H1 (cell line): ENCODE results near the gene EXD2. TPM values are rescaled to one million over a fixed set of nuclear protein-coding genes. Genes with fewer than 3 reads are reported as not detected.

Experiments used
- CEBPB ChIP-seq: IDR thresholded peaks from 2 replicates; pipeline ENCODE4 v1.6.1; 2012; ENCODE audit warnings: low read depth, low read length
- MAFK ChIP-seq: IDR thresholded peaks from 2 replicates; pipeline ENCODE4 v1.6.1; 2012; ENCODE audit warnings: low read depth, mild to moderate bottlenecking, improper control_type of control experiment, low read length
- POU5F1 ChIP-seq: IDR thresholded peaks from 2 replicates; pipeline ENCODE4 v1.6.1; 2011; ENCODE audit warnings: low read depth, mild to moderate bottlenecking, low read length, moderate library complexity
- TAF1 ChIP-seq: IDR thresholded peaks from 2 replicates; pipeline ENCODE4 v1.6.1; 2011; ENCODE audit warnings: mild to moderate bottlenecking, low read depth, low read length
- TBP ChIP-seq: IDR thresholded peaks from 2 replicates; pipeline ENCODE4 v1.6.1; 2011; ENCODE audit warnings: low read depth, low read length, improper control_type of control experiment
- polyA plus RNA-seq, 7 experiments: library from polyadenylated mRNA; depleted of rRNA in 3 of 7; stranded (reverse) in 5 of 7; unstranded in 2 of 7; fragments of >200 nt in 5 of 7; fragments of 200-250 nt in 2 of 7; gene quantifications; 1 replicate in 5 of 7; 2 replicates in 1 of 7; 4 replicates in 1 of 7; pipeline versions ENCODE4 v1.2.1 to v1.2.3, GENCODE V29; 2011 to 2013; ENCODE audit warnings: missing spikeins in 2 of 7, mixed read lengths in 2 of 7
- total RNA-seq: library from RNA; stranded (reverse); fragmentation: NEBNext Ultra II Directional; extraction: Animal tissue kit (Norgen Biotek cat#: 25700); gene quantifications from 2 replicates; pipeline ENCODE4 v1.2.1, GENCODE V29; 2021

Gene EXD2
- total and polyA plus RNA-seq, 2 of the 8 experiments (the other 6 are each of a cell fraction or from before 2014, with no cell fraction given) = 11.9 to 25.9 TPM

DNA sequence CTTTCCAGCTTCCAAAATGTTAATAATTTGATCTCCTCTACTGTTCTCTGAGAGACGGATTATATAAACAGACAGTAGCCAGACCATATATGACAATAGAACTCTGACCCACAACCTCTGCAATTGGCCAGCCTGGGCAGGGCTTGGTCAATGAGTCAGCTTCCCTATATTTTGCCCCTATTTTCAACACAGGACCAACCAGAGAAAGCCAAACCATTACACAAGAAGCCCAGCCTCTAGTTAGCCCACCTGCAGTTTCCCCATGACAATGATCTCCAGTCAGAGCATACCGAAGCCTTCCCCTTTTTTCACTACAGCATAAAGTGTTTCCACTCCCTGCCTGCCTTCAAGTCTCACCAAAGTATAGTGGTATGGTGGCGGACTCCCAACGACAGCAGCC is 7.6 kb upstream of the EXD2 start (continued):
- TF ChIP-seq POU5F1 (peak; percentile 72; the same call in 1 of the 2 replicates), TBP (no peak), CEBPB (peak; percentile 57), MAFK (no peak), TAF1 (peak; percentile 45)
